NT2/D1 (cell line): ENCODE measurements around the gene TBCD.

Experiments
- SUZ12 ChIP-seq: IDR thresholded peaks from 2 replicates; pipeline ENCODE4 v1.6.1; 2011; ENCODE audit not compliant: insufficient read length, insufficient read depth; ENCODE audit errors: extremely low read depth
- YY1 ChIP-seq: IDR thresholded peaks from 2 replicates; pipeline ENCODE4 v1.6.1; 2011; ENCODE audit not compliant: insufficient read length, insufficient read depth
- ZNF274 ChIP-seq: IDR thresholded peaks from 2 replicates; pipeline ENCODE4 v1.6.1; 2011; ENCODE audit warnings: mild to moderate bottlenecking, low read depth, low read length

DNA sequence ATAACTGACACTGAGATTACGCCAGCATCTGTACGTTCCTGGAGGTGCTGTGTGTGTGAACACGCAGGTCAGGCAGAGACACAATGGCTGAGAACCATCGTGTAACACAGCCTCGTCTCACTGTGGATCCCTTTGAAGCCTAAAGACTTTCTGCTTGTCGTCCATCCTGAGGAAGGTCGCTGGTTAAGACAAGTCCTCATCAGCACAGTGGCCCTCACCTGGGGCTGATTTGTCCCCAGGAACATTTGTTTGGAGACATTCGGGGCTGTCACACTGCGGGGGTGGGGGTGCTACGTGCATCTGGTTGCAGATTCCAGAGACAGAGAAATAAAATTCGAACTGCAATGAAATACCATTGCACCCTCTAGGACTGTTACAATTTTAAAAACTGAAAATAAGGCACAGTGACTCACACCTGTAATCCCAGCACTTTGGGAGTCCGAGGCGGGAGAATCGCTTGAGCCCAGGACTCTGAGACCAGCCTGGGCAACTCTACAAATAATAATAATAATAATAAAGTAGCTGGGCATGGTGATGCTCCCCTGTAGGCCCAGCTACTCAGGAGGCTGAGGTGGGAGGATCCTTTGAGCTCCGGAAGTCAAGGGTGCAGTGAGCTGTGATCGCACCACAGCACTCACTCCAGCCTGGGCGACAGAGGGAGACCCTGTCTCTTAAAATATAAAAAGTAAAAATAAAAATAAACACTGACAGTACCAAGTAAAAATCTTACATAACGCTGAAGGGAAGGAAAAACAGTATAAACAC is 215.6 kb downstream of the TBCD start:
- TF ChIP-seq ZNF274 = no peak
- TF ChIP-seq SUZ12 = no peak
- TF ChIP-seq YY1 = no peak
